BLaER1 (cell line): Measurements from ENCODE around the gene PTPRN2.

ENCODE experiments used
- H3K27ac ChIP-seq: shearing (Covaris generic); formaldehyde crosslinking; 2 replicates; pipeline ENCODE4 v1.8.1; 2022
- H3K27me3 ChIP-seq: shearing (Covaris generic); formaldehyde crosslinking; 2 replicates; pipeline ENCODE4 v1.8.1; 2022
- H3K36me3 ChIP-seq: shearing (Covaris generic); formaldehyde crosslinking; 2 replicates; pipeline ENCODE4 v1.8.1; 2022
- H3K4me1 ChIP-seq: shearing (Covaris generic); formaldehyde crosslinking; 2 replicates; pipeline ENCODE4 v1.8.1; 2022
- H3K4me2 ChIP-seq: shearing (Covaris generic); formaldehyde crosslinking; 2 replicates; pipeline ENCODE4 v1.8.1; 2022
- H3K4me3 ChIP-seq: shearing (Covaris generic); formaldehyde crosslinking; 2 replicates; pipeline ENCODE4 v1.8.1; 2022
- H3K9ac ChIP-seq: shearing (Covaris generic); formaldehyde crosslinking; 2 replicates; pipeline ENCODE4 v1.8.1; 2022
- H3K9me3 ChIP-seq: shearing (Covaris generic); formaldehyde crosslinking; 2 replicates; pipeline ENCODE4 v1.8.1; 2022
- H4K20me1 ChIP-seq: shearing (Covaris generic); formaldehyde crosslinking; 2 replicates; pipeline ENCODE4 v1.8.1; 2022
- Cebpa-rat ChIP-seq: shearing (Covaris generic); IDR thresholded peaks from 2 replicates; pipeline ENCODE4 v1.8.1; 2022

Gene PTPRN2

DNA sequence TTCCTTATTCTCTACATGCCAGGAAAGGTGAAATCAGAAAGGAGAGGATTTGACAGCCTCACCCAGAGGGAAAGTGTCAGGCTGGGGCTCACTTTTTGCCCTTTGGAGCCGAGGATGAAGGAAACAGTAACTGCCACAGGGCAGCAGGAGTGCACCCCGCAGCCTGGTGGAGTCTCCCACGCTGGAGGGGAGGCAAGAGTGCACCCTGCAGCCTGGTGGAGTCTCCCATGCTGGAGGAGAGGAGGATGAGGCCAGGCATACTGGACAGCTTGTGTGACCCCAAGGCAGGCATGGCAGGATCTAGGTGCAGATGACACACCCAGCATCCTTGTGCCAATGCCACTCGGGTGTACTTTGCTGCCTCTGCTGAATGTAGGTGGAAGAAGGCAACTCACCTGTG lies 766.8 kb downstream of the PTPRN2 start:
- Histone ChIP-seq H4K20me1 (no peaks in the 10 kb centered on the region), H3K9me3 (no peaks in the 10 kb centered on the region), H3K9ac (no peak overlapping the region), H3K4me2 (no peak overlapping the region), H3K4me1 (no peaks in the 10 kb centered on the region), H3K36me3 (no peaks in the 10 kb centered on the region), H3K4me3 (no peak overlapping the region), H3K27me3 (no peaks in the 10 kb centered on the region), H3K27ac (no peak overlapping the region)
- TF ChIP-seq Cebpa-rat, result no peak

DNA sequence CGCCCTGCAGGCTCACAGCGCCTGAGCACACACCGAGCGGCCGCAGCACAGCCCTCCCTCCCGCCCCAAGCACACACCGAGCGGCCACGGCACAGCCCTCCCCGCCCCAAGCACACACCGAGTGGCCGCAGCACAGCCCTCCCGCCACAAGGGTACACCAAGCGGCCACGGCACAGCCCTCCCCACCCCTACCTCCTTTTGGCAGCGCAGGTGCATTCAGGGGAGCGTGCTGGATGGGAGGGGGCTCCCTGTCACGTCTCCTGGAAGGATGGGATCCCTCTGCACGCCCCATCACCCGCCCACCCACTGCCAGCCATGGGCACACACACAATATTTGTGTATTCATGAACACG lies 768.2 kb downstream of the PTPRN2 start:
- H3K4me3 ChIP-seq, result no peak overlapping the region
- H3K27ac ChIP-seq, result no peak overlapping the region
- no peak for TF ChIP-seq Cebpa-rat
- no peak overlapping the region for H3K9ac ChIP-seq
- H3K27me3 ChIP-seq, result no peaks in the 10 kb centered on the region
- H3K9me3 ChIP-seq, result no peaks in the 10 kb centered on the region
- H3K36me3 ChIP-seq, result no peaks in the 10 kb centered on the region
- no peaks in the 10 kb centered on the region for H3K4me1 ChIP-seq
- H4K20me1 ChIP-seq, result no peaks in the 10 kb centered on the region
- H3K4me2 ChIP-seq, result no peak overlapping the region

DNA sequence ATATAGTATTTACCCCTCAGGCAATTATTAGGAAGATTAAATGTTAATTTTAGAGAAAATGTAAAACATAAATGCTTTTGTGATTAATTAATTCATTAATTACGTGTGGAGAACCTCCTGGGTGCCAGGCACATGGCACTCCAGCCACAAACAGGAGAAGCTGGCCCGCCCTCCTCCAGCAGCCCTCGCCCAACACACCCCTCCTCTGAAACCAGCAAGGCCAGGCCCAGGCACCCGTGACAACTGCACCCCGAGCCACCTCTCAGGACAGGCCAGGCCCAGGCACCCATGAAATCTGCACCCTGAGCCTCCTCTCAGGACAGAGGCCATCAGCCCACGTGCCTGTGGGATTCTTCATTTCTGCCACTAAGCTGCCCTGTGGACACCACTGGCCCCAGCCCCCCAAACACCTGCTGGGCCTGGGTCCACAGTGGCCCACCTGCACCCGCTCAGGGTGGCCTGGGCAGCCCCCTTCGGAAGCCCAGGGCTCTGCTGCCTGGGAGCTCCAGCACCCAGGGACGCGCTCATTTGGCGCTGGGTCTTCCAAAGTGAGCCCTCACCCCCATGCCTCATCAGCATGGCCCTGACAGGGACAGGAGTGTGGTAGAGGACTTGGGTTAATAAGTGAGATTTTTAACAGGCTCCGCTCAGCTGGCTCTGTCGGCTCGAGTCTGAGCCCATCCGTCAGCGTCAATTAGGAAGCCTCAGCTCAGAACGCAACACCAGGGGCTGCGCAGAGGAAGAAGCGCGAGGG lies 768.7 kb downstream of the PTPRN2 start:
- Histone ChIP-seq H3K27me3 (no peaks in the 10 kb centered on the region), H3K4me2 (no peak overlapping the region), H3K9ac (no peak overlapping the region), H4K20me1 (no peaks in the 10 kb centered on the region), H3K9me3 (no peaks in the 10 kb centered on the region), H3K4me1 (no peaks in the 10 kb centered on the region), H3K4me3 (no peak overlapping the region), H3K36me3 (no peaks in the 10 kb centered on the region), H3K27ac (no peak overlapping the region)
- no peak for TF ChIP-seq Cebpa-rat

DNA sequence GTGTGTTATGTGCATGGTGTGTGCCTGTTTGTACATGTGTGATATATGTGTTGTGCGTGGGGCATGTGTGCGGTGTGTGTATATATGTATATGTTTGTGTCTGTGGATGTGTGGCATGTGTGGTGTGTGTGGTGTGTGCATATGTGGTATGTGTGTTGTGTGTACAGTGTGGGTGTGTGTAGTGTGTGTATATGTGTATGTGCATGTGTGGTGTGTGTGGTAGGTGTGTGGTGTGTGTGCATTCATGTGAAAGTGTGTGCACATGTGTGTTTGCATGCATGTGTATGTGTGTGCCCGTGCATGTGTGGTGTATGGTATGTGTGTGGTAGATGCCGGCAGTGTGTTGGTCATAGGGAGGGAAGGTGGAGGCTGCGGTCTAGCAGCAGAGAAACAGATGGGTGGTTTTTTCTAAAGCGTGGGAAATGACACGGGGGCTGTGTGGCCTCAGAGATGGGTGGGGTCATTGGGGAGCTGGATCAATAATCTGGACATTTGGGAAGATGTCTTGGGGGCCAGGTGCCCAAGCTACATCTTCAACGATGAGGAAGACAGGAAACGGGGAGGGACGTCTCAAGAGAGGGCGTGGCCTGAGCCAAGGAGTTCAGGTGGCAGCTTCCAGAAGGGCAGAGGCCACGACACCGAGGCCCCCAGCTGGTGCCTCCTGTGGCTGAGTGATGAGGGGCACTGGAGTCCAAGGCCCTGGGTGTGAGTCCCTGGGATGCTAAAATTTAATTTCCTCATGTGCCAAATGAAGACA lies 769.5 kb downstream of the PTPRN2 start:
- H3K4me1 ChIP-seq, result no peaks in the 10 kb centered on the region
- no peak overlapping the region for H3K27ac ChIP-seq
- H3K4me2 ChIP-seq, result no peak overlapping the region
- H4K20me1 ChIP-seq, result no peaks in the 10 kb centered on the region
- no peak overlapping the region for H3K4me3 ChIP-seq
- H3K27me3 ChIP-seq, result no peaks in the 10 kb centered on the region
- H3K36me3 ChIP-seq, result no peaks in the 10 kb centered on the region
- no peaks in the 10 kb centered on the region for H3K9me3 ChIP-seq
- no peak for TF ChIP-seq Cebpa-rat
- no peak overlapping the region for H3K9ac ChIP-seq

DNA sequence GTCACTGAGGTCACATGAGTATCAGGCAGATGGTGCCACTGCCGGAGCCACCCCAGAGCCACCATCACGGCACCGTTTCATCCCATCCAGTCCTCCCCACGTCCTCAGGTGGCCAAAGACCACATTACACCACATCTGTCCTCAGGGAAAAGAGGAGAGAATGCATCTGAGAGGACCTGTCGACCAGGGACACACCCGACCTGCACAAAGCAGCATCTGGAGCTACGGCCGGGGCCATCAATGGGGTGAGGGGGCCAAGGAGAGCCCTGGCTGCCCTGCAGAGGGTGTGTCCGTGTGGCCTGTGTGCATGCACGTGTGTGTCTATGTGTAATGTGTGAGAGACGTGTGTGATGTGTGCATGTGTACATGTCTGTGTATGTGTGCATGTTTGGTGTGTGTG lies 770.2 kb downstream of the PTPRN2 start:
- no peaks in the 10 kb centered on the region for H3K27me3 ChIP-seq
- no peaks in the 10 kb centered on the region for H4K20me1 ChIP-seq
- H3K4me1 ChIP-seq, result no peaks in the 10 kb centered on the region
- no peak overlapping the region for H3K9ac ChIP-seq
- H3K36me3 ChIP-seq, result no peaks in the 10 kb centered on the region
- no peak overlapping the region for H3K4me2 ChIP-seq
- H3K4me3 ChIP-seq, result no peak overlapping the region
- no peak overlapping the region for H3K27ac ChIP-seq
- TF ChIP-seq Cebpa-rat, result no peak
- H3K9me3 ChIP-seq, result no peaks in the 10 kb centered on the region

DNA sequence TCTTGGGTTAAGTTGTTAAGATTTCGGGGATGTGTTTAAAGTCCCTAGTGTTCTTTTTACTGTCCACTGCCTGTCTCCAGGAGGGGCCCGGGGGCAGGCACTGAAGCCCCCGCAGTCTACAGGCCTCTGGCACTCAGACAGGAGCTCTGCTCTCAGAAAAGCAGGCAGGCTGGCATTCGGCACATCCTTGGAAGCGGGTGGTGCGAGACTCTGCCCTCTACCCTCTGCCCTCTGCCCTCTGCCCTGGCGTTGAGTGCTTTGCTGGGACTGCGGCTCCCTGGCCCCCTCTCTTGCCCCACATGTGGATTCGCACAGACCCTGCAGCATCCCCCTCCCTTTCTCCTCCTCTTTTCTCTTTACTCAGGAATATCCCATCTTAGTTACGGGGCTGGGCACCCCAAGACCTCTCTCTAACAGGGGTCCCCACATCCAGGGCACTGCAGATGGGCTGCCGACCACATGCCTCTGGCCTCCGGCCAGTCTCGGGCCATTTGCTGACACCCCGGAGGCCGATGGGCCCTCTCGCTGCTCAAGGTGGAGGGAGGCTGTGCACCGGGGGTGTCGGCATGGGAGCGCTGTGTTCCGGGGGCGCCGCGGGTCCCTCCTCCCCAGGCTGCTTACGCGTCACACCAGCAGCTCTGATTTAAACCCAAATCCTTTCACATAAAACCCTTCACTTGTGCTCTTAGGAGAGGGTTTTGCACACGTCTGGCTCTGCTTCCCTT lies 770.9 kb downstream of the PTPRN2 start:
- H3K4me3 ChIP-seq, result no peak overlapping the region
- H3K9me3 ChIP-seq, result no peaks in the 10 kb centered on the region
- H3K9ac ChIP-seq, result no peak overlapping the region
- no peak overlapping the region for H3K4me2 ChIP-seq
- H4K20me1 ChIP-seq, result no peaks in the 10 kb centered on the region
- H3K36me3 ChIP-seq, result no peaks in the 10 kb centered on the region
- H3K27ac ChIP-seq, result no peak overlapping the region
- no peaks in the 10 kb centered on the region for H3K4me1 ChIP-seq
- H3K27me3 ChIP-seq, result no peaks in the 10 kb centered on the region
- no peak for TF ChIP-seq Cebpa-rat

DNA sequence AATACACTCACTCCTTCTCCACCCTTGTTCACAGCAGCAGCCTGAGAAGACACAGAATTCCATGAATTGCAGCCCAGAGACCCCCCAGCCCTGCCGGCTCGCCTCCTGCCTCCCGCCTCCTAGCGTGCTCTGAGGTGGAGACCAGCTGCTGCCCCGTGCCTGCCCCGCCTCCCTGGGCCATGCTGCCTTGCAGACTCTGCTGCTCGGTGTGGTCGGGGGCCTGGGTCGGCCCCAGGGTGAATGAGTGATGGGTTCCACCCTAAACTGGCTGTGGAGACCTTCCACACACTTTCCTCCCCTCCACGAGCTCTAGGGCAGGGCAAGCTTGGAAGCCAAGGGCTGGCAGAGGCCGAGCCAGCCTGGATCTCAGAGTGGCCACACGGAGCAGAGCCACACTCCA lies 771.5 kb downstream of the PTPRN2 start:
- H3K27ac ChIP-seq, result no peak overlapping the region
- no peaks in the 10 kb centered on the region for H3K36me3 ChIP-seq
- no peak overlapping the region for H3K9ac ChIP-seq
- no peaks in the 10 kb centered on the region for H3K9me3 ChIP-seq
- no peaks in the 10 kb centered on the region for H4K20me1 ChIP-seq
- no peak for TF ChIP-seq Cebpa-rat
- H3K4me1 ChIP-seq, result no peaks in the 10 kb centered on the region
- no peaks in the 10 kb centered on the region for H3K27me3 ChIP-seq
- no peak overlapping the region for H3K4me3 ChIP-seq
- no peak overlapping the region for H3K4me2 ChIP-seq

DNA sequence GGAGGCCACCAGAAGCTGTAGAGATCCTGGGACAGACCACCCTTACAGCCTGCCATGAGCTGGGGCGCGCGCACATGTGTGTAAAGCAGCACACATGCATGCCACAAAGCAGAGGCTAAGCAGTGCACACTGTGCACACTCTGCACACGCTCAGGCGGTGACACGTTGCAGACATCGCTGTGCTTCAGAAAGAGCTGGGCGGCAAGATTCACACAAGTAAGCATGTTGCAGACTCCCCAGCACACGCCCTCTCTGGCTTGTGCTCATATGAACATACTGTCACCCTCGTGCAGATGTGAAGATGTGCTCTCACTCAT lies 772.0 kb downstream of the PTPRN2 start:
- no peaks in the 10 kb centered on the region for H3K4me1 ChIP-seq

DNA sequence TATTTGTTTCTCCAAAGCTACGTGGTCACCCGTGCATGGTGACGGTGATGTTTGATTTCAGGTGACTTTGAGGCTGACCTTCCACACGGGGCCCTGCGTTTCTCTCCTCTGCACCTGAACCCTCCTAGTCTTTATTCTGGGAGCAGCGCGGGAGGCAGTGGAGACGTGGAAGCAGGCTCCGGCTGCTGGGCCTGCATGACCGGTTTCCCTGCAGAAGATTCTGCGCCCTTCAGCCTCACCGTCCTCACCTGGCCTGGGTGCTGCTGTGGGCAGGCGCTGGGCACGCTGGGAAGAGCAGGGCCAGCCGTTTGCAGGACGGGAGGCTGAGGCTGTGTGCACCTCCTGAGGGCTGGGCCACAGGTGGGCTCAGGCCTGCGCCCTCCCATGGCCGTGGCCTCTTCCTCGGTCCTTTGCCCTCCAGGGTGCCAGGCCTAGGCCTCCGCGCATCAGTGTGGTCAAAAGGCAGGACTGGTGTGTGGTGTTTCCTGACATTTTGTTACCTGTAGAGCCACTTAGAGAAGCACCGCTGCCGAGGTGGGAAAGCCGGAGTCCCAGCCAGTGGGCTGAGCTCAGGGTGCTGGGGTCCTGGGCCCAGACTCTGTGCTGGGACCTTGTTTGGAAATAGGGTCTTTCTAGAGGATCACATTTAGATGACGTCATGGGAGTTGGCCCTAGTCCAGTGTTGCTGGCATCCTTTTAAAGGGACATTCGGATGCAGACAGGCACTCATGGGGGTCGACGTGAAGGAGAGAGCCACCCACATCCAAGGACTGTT lies 772.5 kb downstream of the PTPRN2 start:
- H3K4me1 ChIP-seq, result no peaks in the 10 kb centered on the region

More for the DNA sequence above, 772.0 kb downstream of the PTPRN2 start:
- no peak for TF ChIP-seq Cebpa-rat
- Histone ChIP-seq H3K27me3 (no peaks in the 10 kb centered on the region), H4K20me1 (no peaks in the 10 kb centered on the region), H3K9me3 (no peaks in the 10 kb centered on the region), H3K27ac (no peak overlapping the region), H3K36me3 (no peaks in the 10 kb centered on the region), H3K4me2 (no peak overlapping the region), H3K4me3 (no peak overlapping the region), H3K9ac (no peak overlapping the region)

More for the DNA sequence above, 772.5 kb downstream of the PTPRN2 start:
- no peaks in the 10 kb centered on the region for H3K36me3 ChIP-seq
- TF ChIP-seq Cebpa-rat, result no peak
- H3K27me3 ChIP-seq, result no peaks in the 10 kb centered on the region
- no peaks in the 10 kb centered on the region for H4K20me1 ChIP-seq
- no peak overlapping the region for H3K4me2 ChIP-seq
- no peaks in the 10 kb centered on the region for H3K9me3 ChIP-seq
- no peak overlapping the region for H3K9ac ChIP-seq
- H3K4me3 ChIP-seq, result no peak overlapping the region
- no peak overlapping the region for H3K27ac ChIP-seq
